HG03159 (cell line): Measurements from ENCODE around the gene FYB1.

ENCODE experiments used
- ATAC-seq: cut with Tn5 transposase; IDR thresholded peaks from one replicate; pipeline ENCODE4 v1.9.1; 2021; ENCODE audit warnings: mild to moderate bottlenecking, moderate library complexity; ENCODE audit not compliant: unreplicated experiment

The FYB1 gene

GRCh38 chr5:39131210-39132127 is 87.9 kb downstream of the FYB1 start:
- ATAC-seq, result no peak

- ATAC-seq, result no peak
Observed at GRCh38 chr5:39130716-39131115, 88.6 kb downstream of the FYB1 start.

DNA sequence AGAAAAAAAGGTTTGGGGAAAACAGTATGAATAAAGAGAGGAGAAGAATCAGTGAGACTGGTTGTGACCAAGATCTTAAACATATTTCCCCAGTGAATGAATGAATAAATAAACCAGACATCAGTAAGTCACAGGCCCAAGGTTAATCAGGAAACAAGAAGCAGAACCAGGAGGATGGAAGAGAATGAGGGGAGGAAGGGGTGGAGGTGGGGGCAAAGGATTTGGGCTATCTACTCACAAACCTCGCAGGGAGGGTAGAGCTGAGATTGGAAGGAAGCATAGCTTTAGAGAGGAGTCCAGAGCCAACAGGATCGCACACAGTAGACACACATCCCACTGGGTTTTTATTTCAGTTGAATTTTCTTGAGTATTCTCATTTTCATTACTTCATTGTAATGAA is 97.4 kb downstream of the FYB1 start:
- ATAC-seq, result no peak

GRCh38 chr5:39121315-39121714 is 98.0 kb downstream of the FYB1 start:
- ATAC-seq, result no peak

- ATAC-seq, result no peak
Observed at GRCh38 chr5:39120052-39120420, 99.3 kb downstream of the FYB1 start.

DNA sequence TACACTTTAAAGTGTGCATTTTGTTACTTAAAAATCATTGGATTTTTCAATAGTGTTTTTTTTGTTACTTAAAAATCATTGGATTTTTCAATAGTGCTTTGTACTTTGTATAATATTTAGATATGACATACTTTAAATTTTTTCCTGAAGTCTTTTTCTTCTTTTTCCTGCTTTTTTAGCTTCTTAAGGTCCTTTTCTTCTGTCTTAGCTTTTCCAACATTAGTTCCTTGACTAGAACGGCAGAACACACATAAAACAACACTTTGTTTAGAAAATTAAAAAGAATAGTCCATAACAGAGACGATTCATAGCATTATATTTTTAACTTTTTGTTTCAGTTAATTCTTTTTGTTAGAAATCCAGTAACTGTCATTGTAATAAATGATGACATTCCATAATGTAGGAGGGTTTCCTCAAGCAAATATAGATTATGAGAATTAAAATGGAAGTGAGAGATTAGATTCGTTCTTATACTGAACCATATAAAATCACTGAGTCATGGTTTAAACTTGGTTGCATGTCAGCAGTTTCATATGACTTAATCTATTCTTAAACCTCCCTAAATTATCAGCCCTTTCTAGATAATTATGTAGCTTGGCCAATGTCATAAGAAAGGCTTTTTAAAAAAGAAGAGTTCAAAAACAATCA is 99.8 kb downstream of the FYB1 start:
- no peak for ATAC-seq

DNA sequence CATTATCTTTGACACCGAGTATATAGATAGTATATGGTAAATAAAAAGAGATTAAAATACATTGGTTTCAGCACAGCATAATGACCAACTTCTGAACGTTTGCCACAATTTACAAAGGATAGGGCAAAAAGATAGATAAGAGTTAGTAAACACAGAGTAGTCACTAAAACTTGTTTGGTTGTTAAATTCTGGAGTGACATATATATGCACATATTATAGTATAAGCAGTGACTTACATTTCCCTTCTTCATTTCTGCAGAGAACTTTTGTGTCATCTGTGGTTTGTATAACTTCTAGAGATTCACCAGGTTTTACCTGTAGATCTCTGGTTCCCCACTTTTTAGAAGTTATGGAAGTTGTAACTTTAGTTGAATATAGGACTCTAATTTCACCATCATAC is 100.7 kb downstream of the FYB1 start:
- ATAC-seq, result no peak

DNA sequence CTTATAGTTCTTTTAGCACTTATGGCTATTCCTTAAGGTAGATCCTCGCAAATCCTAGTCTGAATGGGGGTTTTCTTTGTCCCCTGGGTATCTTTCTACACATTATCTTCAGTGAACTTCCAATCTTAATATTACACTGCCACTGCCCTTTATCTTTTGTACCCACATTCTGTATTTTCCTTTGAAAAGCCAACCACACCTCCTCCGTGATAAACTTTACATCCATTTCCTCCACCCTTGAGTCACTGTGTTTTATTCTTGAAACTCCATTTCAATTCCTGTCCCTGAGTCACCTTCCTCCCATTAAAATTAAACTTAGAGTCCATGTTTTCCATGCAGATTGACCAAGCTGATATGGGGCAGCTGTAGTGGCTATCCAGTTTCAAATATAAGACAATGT is 102.0 kb downstream of the FYB1 start:
- ATAC-seq, result no peak

GRCh38 chr5:39116344-39117170 is 102.8 kb downstream of the FYB1 start:
- no peak for ATAC-seq

DNA sequence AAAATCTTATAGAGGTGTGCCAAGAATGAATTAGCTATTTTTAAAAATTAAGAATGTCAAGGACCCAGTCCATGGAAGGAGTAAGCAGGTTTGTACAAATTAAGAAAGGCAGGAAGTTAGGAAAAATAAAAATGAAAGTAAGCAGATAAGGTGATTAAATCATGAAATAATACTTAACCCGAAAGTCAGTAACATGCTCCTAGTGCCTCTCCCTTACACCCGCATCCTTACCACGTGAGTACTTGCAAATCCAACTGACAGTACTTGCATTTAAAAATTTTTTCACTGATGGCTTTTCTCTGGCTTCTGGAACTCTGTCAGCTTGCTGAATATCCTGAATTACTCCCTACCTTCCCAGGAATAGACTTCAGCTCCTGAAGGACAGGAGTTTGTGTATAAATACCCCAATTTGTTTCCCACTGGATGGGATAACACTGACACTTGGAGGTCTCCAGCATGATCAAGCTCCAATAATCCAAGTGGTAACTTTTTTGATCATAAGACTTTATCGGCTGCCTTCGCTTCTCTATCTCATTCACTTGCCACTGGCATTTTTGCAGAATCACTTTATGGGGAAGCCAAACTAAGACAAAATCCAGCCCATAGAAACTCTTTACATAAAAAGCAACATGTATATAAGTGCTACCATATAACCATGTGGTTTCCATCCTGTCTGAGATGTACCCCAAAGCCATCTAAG is 103.6 kb downstream of the FYB1 start:
- no peak for ATAC-seq

DNA sequence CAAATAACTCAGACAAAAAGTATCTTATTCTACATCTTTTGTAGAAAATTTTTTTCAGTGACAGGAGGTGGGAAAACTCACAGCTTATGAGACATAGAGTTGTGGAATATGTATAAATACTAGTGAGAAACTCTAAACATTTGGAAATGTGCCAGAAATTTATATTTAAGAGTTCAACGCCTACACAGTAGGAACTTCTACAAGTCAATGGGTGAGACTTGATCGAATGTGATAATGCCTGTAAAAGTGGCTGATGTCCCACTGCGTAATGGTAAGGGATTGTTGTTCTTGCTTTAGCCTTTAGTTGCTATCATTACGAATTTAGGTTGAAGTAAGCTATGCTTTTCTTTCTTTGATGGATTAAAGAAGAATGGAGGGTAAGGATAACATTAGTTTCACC is 105.2 kb downstream of the FYB1 start:
- no peak for ATAC-seq

DNA sequence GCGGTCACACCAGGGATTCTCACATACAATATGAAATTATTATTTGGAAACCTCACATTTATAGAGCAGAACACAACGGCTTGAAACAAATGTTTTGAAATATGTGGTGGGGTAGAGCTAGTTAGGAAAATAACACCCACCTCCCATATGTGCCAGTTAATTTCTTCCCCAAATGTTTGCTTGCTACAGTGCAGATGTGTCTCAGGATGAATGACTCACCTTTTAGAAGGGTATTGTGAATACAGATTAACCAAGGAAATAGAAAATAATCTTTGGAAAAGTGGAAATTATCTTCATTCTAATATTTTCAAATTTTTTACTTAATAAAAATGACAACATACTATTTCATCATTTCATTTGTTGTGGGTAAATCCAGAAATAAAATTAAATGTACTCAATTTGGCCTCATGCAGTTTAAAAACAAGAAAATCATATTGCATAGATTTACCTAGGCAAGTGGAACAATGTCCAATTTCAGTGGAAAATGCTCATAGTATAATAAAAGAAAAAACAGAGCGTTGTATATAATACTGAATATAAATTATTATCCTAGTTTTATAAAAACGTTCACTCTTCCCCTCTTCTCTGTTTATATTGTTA is 105.9 kb downstream of the FYB1 start:
- no peak for ATAC-seq

DNA sequence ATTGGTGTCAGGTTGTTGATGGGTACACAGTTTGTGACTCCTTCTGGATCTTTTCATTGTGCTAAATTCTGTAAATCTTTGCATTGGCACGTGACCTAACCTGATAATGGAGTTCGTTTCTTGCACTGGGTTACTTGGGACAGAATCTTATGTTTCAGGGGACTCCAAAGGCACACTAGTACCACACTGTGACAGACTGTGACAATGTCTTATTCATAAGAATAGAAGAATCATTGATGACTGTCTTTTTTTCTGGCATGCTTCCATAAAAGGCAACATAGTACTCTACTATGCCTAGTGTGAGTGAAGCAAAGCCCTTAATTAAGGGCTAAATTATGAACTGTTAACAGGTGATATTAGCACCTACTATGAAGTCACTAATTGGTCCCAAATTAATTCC is 109.8 kb downstream of the FYB1 start:
- no peak for ATAC-seq

GRCh38 chr5:39108987-39109386 is 110.4 kb downstream of the FYB1 start:
- ATAC-seq, result no peak

DNA sequence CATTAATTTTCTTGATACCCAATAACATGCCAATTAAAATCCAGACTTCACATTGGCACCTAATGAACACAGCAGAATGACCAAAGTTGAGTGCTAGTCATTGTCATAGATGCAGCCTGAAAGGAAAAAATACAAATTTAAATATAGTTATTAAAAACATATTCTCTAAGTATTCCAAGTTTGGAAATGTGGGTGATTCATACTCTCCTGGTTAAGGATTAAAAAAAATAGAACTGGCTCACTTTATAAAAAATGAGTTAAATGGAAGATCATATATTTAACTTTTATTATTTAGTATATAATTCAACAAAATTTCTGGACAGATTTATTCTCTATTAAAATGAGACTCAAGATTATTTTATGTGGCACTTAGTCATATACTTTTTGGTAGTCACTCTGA is 112.0 kb downstream of the FYB1 start:
- no peak for ATAC-seq

- ATAC-seq, result no peak
Observed at GRCh38 chr5:39106322-39106721, 113.0 kb downstream of the FYB1 start.

GRCh38 chr5:39104221-39104620 is 115.1 kb downstream of the FYB1 start:
- no peak for ATAC-seq

DNA sequence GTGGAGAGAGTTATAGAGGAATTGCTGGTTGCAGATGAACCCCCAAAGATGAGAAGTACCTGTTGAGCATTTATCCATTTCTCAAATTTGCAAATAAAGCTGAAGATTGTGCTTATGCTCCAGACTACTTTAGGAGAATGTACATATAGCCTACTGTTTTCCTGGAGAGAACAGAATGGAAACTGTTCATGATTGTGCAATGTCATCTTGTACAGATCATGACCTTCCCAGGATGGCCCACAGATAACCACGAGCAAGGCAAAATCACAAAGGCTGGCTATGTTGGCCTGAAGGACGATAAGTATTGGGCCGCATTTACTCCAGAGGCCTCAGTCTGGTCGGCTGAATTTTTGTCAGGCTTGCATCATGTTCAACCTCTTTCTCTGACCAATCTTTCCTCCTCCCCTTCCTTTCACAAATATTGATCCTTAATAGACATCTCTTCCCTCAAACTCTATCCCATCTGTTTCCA is 116.6 kb downstream of the FYB1 start:
- ATAC-seq, result no peak

DNA sequence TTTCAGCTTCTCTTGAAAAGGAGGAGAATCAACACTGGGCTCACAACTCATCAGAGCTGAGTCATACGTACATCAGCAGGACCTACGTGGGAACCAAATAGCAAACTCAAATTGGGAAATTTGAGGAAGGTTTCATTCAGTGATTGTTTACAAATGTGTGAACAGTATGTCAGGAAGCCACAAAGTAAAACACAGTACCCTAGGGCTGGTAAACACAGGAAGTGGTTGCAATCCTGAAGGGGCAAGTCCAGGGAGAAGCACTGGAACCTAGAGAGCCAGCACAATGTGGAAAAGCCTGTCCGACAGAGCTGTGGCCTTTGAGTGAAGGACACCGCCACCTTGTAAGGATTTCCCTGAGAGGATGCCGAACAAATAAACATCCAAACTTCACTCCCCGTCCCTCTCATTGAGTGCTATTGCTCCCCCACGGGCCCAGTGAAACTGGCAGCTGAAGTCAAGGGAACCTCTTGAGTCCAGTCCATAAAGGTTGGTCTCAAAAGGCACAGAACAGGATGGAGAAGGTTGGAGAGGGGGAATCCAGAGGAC is 118.4 kb downstream of the FYB1 start:
- ATAC-seq, result no peak

GRCh38 chr5:39100301-39100850 is 119.0 kb downstream of the FYB1 start:
- no peak for ATAC-seq
